ENCODE measurements around the gene CST3. TPM values are rescaled to one million over a fixed set of nuclear protein-coding genes. Genes with fewer than 3 reads are reported as not detected.
"Not testable (repeated sequence)": the region's sequence is repeated elsewhere in the genome, so short reads cannot be mapped to it uniquely, and the experiment has no call there.

Gene CST3
- total RNA-seq, 1 donor from 2014 or later: 727 TPM

DNA sequence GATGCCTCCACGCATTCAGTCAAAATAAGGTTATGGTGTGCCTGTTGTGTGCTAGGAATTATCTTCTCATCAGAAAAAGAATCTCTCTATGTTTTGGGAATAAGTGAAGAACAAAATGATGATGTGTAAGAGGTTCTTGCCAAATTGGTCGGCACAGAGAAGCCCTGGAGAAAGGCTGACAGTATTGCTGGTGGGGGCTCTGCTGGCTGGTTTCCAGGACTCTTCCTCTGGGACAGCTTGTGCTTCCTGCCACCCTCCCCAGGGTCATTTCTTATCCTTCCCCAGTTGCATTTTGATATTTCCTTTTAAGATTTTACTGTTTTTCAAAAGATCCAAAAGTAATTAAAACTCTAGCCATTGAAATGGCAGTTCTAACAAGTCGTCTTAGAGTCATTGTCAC lies 28.9 kb upstream of the CST3 start:
- H3K9me3 ChIP-seq: no peaks in the 10 kb centered on the region
- no peaks in the 10 kb centered on the region for H3K36me3 ChIP-seq
- intact Hi-C loops (cut with DNase I): no loop called here
- no peak for ATAC-seq
- no peaks in the 10 kb centered on the region for H3K4me1 ChIP-seq
- no peak overlapping the region for H3K27ac ChIP-seq
- no peaks in the 10 kb centered on the region for H3K27me3 ChIP-seq (ENCODE audit: low read depth)
- TF ChIP-seq, protein P1, sequence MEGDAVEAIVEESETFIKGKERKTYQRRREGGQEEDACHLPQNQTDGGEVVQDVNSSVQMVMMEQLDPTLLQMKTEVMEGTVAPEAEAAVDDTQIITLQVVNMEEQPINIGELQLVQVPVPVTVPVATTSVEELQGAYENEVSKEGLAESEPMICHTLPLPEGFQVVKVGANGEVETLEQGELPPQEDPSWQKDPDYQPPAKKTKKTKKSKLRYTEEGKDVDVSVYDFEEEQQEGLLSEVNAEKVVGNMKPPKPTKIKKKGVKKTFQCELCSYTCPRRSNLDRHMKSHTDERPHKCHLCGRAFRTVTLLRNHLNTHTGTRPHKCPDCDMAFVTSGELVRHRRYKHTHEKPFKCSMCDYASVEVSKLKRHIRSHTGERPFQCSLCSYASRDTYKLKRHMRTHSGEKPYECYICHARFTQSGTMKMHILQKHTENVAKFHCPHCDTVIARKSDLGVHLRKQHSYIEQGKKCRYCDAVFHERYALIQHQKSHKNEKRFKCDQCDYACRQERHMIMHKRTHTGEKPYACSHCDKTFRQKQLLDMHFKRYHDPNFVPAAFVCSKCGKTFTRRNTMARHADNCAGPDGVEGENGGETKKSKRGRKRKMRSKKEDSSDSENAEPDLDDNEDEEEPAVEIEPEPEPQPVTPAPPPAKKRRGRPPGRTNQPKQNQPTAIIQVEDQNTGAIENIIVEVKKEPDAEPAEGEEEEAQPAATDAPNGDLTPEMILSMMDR (IDR thresholded peaks at IDR 0.05): no peak
- DNase-seq: no peak
- H3K4me3 ChIP-seq: no peak overlapping the region

DNA sequence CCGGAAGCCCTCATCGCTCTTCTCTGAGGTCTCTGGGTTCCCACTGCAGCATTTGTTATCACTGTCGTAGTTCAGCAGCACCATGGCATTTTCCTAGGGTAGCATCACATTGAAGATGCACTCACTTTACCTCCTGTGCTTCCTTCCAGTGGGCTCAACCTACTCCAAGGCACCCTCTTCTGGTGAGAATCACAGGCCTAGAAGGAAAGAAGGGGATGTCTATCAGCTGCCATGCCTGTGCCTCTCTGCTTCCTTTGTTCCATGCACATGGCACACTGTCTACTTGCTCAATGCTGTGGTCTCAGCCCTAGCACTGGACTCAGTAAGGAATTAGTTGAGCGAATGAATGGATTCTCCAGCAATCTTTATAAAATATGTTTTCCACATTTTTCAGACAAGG lies 28.4 kb upstream of the CST3 start:
- intact Hi-C loops (cut with DNase I): no loop called here
- TF ChIP-seq, protein P1 (IDR thresholded peaks at IDR 0.05): no peak
- H3K27ac ChIP-seq: no peak overlapping the region
- ATAC-seq (no peak), DNase-seq (no peak)
- H3K9me3 ChIP-seq: no peaks in the 10 kb centered on the region
- H3K27me3 ChIP-seq (ENCODE audit: low read depth): no peaks in the 10 kb centered on the region
- H3K4me1 ChIP-seq: no peaks in the 10 kb centered on the region
- H3K36me3 ChIP-seq: no peaks in the 10 kb centered on the region
- H3K4me3 ChIP-seq: no peak overlapping the region

DNA sequence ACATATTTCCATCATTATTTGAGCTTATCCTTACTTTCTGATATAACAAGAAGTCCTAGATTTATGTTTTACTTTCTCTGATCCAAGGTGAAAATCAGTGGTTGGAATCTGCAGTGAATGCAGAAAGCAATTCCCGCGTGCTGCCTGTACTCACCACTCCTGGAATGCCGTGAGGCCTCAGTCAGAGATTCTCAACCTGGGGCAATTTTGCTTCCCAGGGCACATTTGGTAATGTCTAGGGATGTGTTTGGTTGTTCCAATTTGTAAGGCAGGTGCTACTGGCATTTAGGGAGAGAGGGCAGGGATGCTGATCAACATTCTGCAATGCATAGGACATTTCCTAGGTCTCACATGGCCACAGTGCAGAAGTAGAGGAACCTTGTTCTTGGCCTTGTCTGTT lies 27.2 kb upstream of the CST3 start:
- no peaks in the 10 kb centered on the region for H3K4me1 ChIP-seq
- no peak overlapping the region for H3K27ac ChIP-seq
- TF ChIP-seq, protein P1 (IDR thresholded peaks at IDR 0.05): no peak
- no peak for DNase-seq
- H3K9me3 ChIP-seq: no peaks in the 10 kb centered on the region
- no peaks in the 10 kb centered on the region for H3K27me3 ChIP-seq (ENCODE audit: low read depth)
- H3K36me3 ChIP-seq: no peaks in the 10 kb centered on the region
- ATAC-seq: no peak
- intact Hi-C loops (cut with DNase I): no loop called here
- no peak overlapping the region for H3K4me3 ChIP-seq

DNA sequence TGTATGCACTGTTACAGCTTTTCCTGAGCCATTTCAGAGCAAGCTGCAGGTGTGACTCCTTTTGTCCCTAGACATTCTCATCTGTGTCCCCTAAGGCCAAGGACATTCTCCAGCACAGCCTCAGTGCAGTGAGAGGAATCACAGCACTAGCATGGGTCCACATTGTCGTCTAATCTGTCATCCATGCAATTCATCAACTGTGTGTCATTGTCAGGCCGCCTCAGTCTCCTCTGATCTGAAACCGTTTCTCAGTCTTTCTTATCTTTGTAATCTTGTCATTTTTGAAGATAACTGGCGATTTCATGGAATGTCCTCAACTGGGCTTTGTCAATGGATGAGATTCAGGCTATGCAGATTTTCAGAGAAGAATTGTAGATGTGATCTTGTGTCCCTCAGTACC lies 26.3 kb upstream of the CST3 start:
- H3K27me3 ChIP-seq (ENCODE audit: low read depth); DNase-seq; H3K9me3 ChIP-seq; H3K36me3 ChIP-seq; intact Hi-C loops (cut with DNase I); ATAC-seq; H3K27ac ChIP-seq; H3K4me1 ChIP-seq; H3K4me3 ChIP-seq: not testable (repeated sequence)

DNA sequence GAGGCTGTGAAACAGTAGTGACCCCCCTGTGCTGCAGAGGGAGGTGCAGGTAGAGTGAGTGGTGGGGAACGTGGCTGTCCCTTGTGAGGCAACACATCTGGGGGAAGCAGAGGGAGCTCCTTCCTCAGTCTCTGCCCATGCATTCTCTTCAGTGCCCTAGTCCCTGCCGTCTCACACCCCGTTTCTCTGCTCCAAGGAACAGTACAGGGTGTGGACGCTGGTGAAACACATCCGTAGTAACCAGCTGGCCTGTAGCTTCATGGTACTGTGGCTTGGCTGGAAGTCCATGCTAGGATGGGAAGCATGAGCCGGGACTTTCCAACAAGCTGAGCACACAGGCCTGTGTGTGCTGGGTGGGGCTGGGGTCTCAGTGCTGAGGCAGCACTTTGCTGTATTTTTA lies 25.4 kb upstream of the CST3 start:
- Histone ChIP-seq H3K27ac (no peak overlapping the region), H3K4me1 (no peaks in the 10 kb centered on the region), H3K4me3 (no peak overlapping the region), H3K27me3 (ENCODE audit: low read depth) (no peaks in the 10 kb centered on the region), H3K9me3 (no peaks in the 10 kb centered on the region), H3K36me3 (no peaks in the 10 kb centered on the region)
- ATAC-seq: no peak
- intact Hi-C loops (cut with DNase I): no loop called here
- TF ChIP-seq, protein P1 (IDR thresholded peaks at IDR 0.05): no peak
- no peak for DNase-seq

DNA sequence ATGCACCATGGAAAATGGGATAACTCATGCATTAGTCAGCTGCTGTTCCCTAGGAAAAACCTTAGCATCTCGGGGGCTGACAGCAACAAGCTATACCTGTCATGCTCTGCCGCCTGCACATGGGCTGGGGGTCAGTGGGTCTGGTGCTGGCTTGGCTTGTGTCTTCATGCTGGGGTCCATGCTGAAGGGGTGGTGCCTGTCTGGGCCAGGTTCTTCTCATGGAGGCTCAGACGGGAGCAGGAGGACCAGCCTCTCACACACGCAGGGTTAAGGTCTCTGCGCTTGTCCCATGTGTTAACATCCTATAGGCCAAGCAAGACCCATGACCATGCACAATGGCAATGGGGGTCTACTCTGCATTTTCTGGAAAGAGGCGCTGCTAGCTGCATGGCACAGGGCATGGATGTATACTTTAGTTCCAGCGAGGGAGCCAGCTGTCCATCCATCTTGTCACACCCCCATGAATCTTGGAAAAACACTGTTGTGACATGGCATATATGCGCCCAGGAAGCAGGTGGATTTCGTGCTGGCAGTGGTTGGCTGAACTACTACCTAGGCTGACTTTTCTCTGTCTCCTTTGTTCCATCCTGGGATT lies 24.6 kb upstream of the CST3 start:
- intact Hi-C loops (cut with DNase I): no loop called here
- Histone ChIP-seq H3K36me3 (no peaks in the 10 kb centered on the region), H3K27ac (no peak overlapping the region), H3K4me1 (no peaks in the 10 kb centered on the region), H3K27me3 (ENCODE audit: low read depth) (no peaks in the 10 kb centered on the region), H3K9me3 (no peaks in the 10 kb centered on the region), H3K4me3 (no peak overlapping the region)
- TF ChIP-seq, protein P1 (IDR thresholded peaks at IDR 0.05): no peak
- ATAC-seq (no peak), DNase-seq (no peak)
